H9 (cell line): ENCODE results near the gene CCM2. TPM values are rescaled to one million over a fixed set of nuclear protein-coding genes. Genes with fewer than 3 reads are reported as not detected.

Source experiments
- DNase-seq: peaks from one replicate; pipeline ENCODE4 v3.0.0-alpha.2; 2017
- H2AFZ ChIP-seq: one replicate; pipeline ENCODE4 v1.6.1; 2013; ENCODE audit warnings: mild to moderate bottlenecking, low read length, control low read depth, moderate library complexity
- H2AK5ac ChIP-seq: 2 replicates; pipeline ENCODE4 v1.6.1; 2013; ENCODE audit warnings: low read length, control low read depth, mixed read lengths; ENCODE audit not compliant: insufficient read length
- H2BK120ac ChIP-seq: one replicate; pipeline ENCODE4 v1.6.1; 2013; ENCODE audit warnings: low read depth, mild to moderate bottlenecking, low read length, control low read depth, inconsistent platforms; ENCODE audit not compliant: poor library complexity, severe bottlenecking
- H2BK12ac ChIP-seq: 2 replicates; pipeline ENCODE4 v1.6.1; 2013; ENCODE audit warnings: low read length, control low read depth, mixed read lengths, low read depth; ENCODE audit not compliant: insufficient read length
- H2BK15ac ChIP-seq: 2 replicates; pipeline ENCODE4 v1.6.1; 2013; ENCODE audit warnings: low read depth, low read length, control low read depth
- H2BK20ac ChIP-seq: one replicate; pipeline ENCODE4 v1.6.1; 2013; ENCODE audit warnings: low read depth, mild to moderate bottlenecking, low read length, control low read depth, inconsistent platforms; ENCODE audit not compliant: poor library complexity, severe bottlenecking
- H2BK5ac ChIP-seq: 2 replicates; pipeline ENCODE4 v1.6.1; 2013; ENCODE audit warnings: low read length, control low read depth, mixed read lengths; ENCODE audit not compliant: insufficient read length
- H3K14ac ChIP-seq: 2 replicates; pipeline ENCODE4 v1.6.1; 2013; ENCODE audit warnings: low read length, control low read depth; ENCODE audit not compliant: insufficient read depth
- H3K18ac ChIP-seq: 2 replicates; pipeline ENCODE4 v1.6.1; 2013; ENCODE audit warnings: low read depth, mild to moderate bottlenecking, mixed read lengths, low read length, control low read depth; ENCODE audit not compliant: insufficient read length
- H3K23ac ChIP-seq: 2 replicates; pipeline ENCODE4 v1.6.1; 2013; ENCODE audit warnings: low read length, control low read depth, mixed read lengths, low read depth; ENCODE audit not compliant: insufficient read length
- H3K23me2 ChIP-seq: 2 replicates; pipeline ENCODE4 v1.6.1; 2013; ENCODE audit warnings: low read depth, mild to moderate bottlenecking, mixed read lengths, low read length, control low read depth; ENCODE audit not compliant: insufficient read length, poor library complexity, severe bottlenecking
- H3K27ac ChIP-seq: 2 replicates; pipeline ENCODE4 v1.5.1; 2013; ENCODE audit warnings: low read length, control low read depth, mixed read lengths, low read depth; ENCODE audit not compliant: insufficient read length
- H3K27me3 ChIP-seq: 2 replicates; pipeline ENCODE4 v1.6.1; 2013; ENCODE audit warnings: low read length, control low read depth, inconsistent platforms; ENCODE audit not compliant: insufficient read depth
- H3K4ac ChIP-seq: 2 replicates; pipeline ENCODE4 v1.6.1; 2013; ENCODE audit warnings: low read depth, mild to moderate bottlenecking, control low read depth, inconsistent platforms, low read length, moderate library complexity
- H3K4me1 ChIP-seq: 2 replicates; pipeline ENCODE4 v1.6.1; 2013; ENCODE audit warnings: low read length, control low read depth, inconsistent platforms; ENCODE audit not compliant: insufficient read depth
- H3K4me2 ChIP-seq: 2 replicates; pipeline ENCODE4 v1.6.1; 2013; ENCODE audit warnings: low read length, control low read depth, mixed read lengths; ENCODE audit not compliant: insufficient read length, insufficient read depth
- H3K56ac ChIP-seq: 2 replicates; pipeline ENCODE4 v1.6.1; 2013; ENCODE audit warnings: low read depth, mild to moderate bottlenecking, mixed read lengths, low read length, control low read depth; ENCODE audit not compliant: insufficient read length
- H3K79me1 ChIP-seq: 2 replicates; pipeline ENCODE4 v1.6.1; 2013; ENCODE audit warnings: low read depth, mild to moderate bottlenecking, moderate library complexity, low read length, control low read depth, inconsistent platforms; ENCODE audit not compliant: insufficient read depth, poor library complexity, severe bottlenecking
- H3K79me2 ChIP-seq: 2 replicates; pipeline ENCODE4 v1.6.1; 2013; ENCODE audit warnings: low read length, control low read depth, inconsistent platforms; ENCODE audit not compliant: insufficient read depth
- H3K9ac ChIP-seq: 2 replicates; pipeline ENCODE4 v1.6.1; 2013; ENCODE audit warnings: low read length, control low read depth, mixed read lengths; ENCODE audit not compliant: insufficient read length; ENCODE audit errors: extremely low read depth
- H3K9me3 ChIP-seq: one replicate; pipeline ENCODE4 v1.6.1; 2013; ENCODE audit warnings: low read depth, low read length, inconsistent platforms; ENCODE audit not compliant: control insufficient read depth
- H3T11ph ChIP-seq: one replicate; pipeline ENCODE4 v1.6.1; 2013; ENCODE audit warnings: mild to moderate bottlenecking, low read length, control low read depth, inconsistent platforms
- H4K20me1 ChIP-seq: one replicate; pipeline ENCODE4 v1.6.1; 2013; ENCODE audit not compliant: control insufficient read depth, insufficient read length, insufficient read depth
- H4K5ac ChIP-seq: 2 replicates; pipeline ENCODE4 v1.6.1; 2013; ENCODE audit warnings: low read depth, mild to moderate bottlenecking, mixed read lengths, low read length, control low read depth; ENCODE audit not compliant: insufficient read length
- H4K8ac ChIP-seq: replicated peaks from 2 replicates; pipeline ENCODE4 v1.6.1; 2013; ENCODE audit warnings: low read length, control low read depth, mixed read lengths, low read depth; ENCODE audit not compliant: insufficient read length
- H4K91ac ChIP-seq: 2 replicates; pipeline ENCODE4 v1.6.1; 2013; ENCODE audit warnings: low read depth, mild to moderate bottlenecking, moderate library complexity, mixed read lengths, low read length, control low read depth; ENCODE audit not compliant: insufficient read length
- H3K27ac Mint-ChIP-seq, 3 experiments: 2 replicates in 2 of 3; 3 replicates in 1 of 3; pipeline ENCODE4 v1.8.0; 2020 to 2021; ENCODE audit warnings: mixed read lengths in 3 of 3, mild to moderate bottlenecking in 1 of 3, moderate library complexity in 1 of 3
- H3K27me3 Mint-ChIP-seq: 2 replicates; pipeline ENCODE4 v1.8.0; 2021; ENCODE audit warnings: low read depth, mild to moderate bottlenecking, moderate library complexity, mixed read lengths
- H3K36me3 Mint-ChIP-seq, 3 experiments: 2 replicates in 2 of 3; 3 replicates in 1 of 3; pipeline ENCODE4 v1.8.0; 2020 to 2021; ENCODE audit warnings: low read depth in 3 of 3, mixed read lengths in 3 of 3; ENCODE audit not compliant: insufficient read depth in 1 of 3
- H3K4me1 Mint-ChIP-seq, 2 experiments: 2 replicates each; pipeline ENCODE4 v1.8.0; 2020; ENCODE audit warnings: mixed read lengths in 2 of 2
- H3K4me3 Mint-ChIP-seq, 2 experiments: 2 replicates in 1 of 2; 3 replicates in 1 of 2; pipeline ENCODE4 v1.8.0; 2020 to 2021; ENCODE audit warnings: mild to moderate bottlenecking in 2 of 2, mixed read lengths in 2 of 2, moderate library complexity in 1 of 2
- H3K9me3 Mint-ChIP-seq, 2 experiments: 2 replicates in 1 of 2; 3 replicates in 1 of 2; pipeline ENCODE4 v1.8.0; 2020; ENCODE audit warnings: mild to moderate bottlenecking in 2 of 2, mixed read lengths in 2 of 2, moderate library complexity in 1 of 2
- CTCF ChIP-seq: fragments of 200-600 bp; sonication (generic); conservative IDR thresholded peaks from 3 replicates; pipeline ENCODE4 v1.8.0; 2021; ENCODE audit warnings: antibody characterized with exemption, mild to moderate bottlenecking
- WGBS: extraction: QIAGEN DNeasy Blood & Tissue Kit; methylation state at CpG from one replicate; pipeline ENCODE4 v1.1.7; 2013; ENCODE audit warnings: missing lambda C conversion rate, low lambda C conversion rate, mixed read lengths; ENCODE audit not compliant: insufficient read length; ENCODE audit errors: extremely low coverage; 5-methylcytosine and 5-hydroxymethylcytosine counted together
- total RNA-seq: library from RNA; stranded (reverse); gene quantifications from 2 replicates; pipeline ENCODE4 v1.2.1, GENCODE V29; 2021

Gene CCM2
- total RNA-seq, 1 experiment from 2014 or later, result 30.4 TPM

- no CpG with 5 or more reads among the region's 7 CpGs for WGBS
- peaks cover 0 to 7% (median 6%) of the 10 kb centered on the region in 3 experiments; a peak in 4 of 7 replicates for H3K36me3 Mint-ChIP-seq
- Histone ChIP-seq H4K20me1 (no peaks in the 10 kb centered on the region), H3K79me1 (no peaks in the 10 kb centered on the region), H3K9me3 (no peaks in the 10 kb centered on the region), H4K5ac (no peak overlapping the region), H4K8ac (no peak overlapping the region), H3K23me2 (no peaks in the 10 kb centered on the region), H3K4ac (no peak overlapping the region), H2AK5ac (no peak overlapping the region), H3K4me2 (no peak overlapping the region), H3K27me3 (no peaks in the 10 kb centered on the region), H3K4me1 (no peaks in the 10 kb centered on the region), H3T11ph (no peak overlapping the region), H2AFZ (no peak overlapping the region), H3K27ac (no peak overlapping the region), H2BK12ac (no peak overlapping the region), H2BK5ac (no peak overlapping the region), H3K9ac (no peak overlapping the region), H3K14ac (no peak overlapping the region), H3K23ac (no peak overlapping the region), H2BK120ac (no peak overlapping the region), H3K18ac (no peak overlapping the region), H3K79me2 (peaks cover 5% of the 10 kb centered on the region; the same call in 1 of the 2 replicates), H2BK20ac (no peak overlapping the region), H2BK15ac (no peak overlapping the region), H4K91ac (no peak overlapping the region), H3K56ac (no peak overlapping the region)
- DNase-seq, result no peak
- TF ChIP-seq CTCF, result no peak
- H3K27me3 Mint-ChIP-seq, result no peaks in the 10 kb centered on the region
- peak overlapping the region in 1 of 3 experiments; percentile 19; a peak in 1 of 7 replicates for H3K27ac Mint-ChIP-seq
- no peak overlapping the region for H3K4me3 Mint-ChIP-seq
- H3K9me3 Mint-ChIP-seq, result no peaks in the 10 kb centered on the region
- H3K4me1 Mint-ChIP-seq, result no peaks in the 10 kb centered on the region; a peak in 2 of 4 replicates
Observed at GRCh38 chr7:45007106-45007505, 7.1 kb downstream of the CCM2 start.
